ENCODE data around the gene DDX19B. TPM values are rescaled to one million over a fixed set of nuclear protein-coding genes. Genes with fewer than 3 reads are reported as not detected.

The DDX19B gene
- total RNA-seq, 1 donor from 2014 or later: 25.7 TPM

DNA sequence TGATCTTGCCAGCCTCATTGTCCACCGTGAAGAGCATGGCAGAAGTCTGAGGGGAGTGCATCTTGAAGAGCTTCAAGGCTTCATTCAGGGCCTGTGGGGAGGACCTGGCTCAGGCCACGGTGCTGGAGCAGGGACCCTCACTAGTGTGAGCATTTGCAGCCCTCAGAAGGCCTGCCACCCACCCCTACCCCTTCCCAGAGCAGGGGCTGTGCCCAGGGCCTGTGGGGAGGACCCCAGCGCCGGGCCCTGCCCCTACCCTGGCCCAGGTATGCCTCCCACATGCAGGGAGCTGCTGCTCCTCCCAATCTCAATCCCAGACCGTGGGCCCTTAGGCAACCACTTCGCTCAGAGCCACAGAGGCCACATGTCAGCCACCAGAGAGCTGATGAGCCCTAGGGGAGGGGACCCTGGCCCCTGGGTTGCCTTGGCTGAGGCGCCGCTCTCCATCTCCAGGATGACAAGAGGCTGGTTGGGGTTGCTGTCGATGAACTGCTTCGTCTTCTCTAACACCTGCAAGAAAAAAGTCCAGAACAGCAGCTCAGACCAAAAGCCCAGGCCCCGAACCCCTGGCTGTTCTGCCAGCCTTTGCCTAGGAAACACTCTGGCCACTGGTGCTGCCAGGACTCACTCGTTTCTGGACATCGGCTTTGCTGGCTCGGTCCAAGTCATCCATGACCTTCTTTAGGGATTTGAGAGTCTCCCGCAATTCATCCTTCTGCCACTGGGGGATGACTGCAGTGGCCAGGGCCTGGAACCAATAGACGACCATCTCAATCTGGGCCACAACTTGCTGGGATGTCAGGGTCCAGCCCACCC is 45.5 kb upstream of the DDX19B start:
- H3K9ac ChIP-seq (ENCODE audit: low read length): no peak overlapping the region
- DNase-seq (ENCODE audit: low read depth): peak; percentile 21
- peak; percentile 59 for TF ChIP-seq CTCF (IDR thresholded peaks at IDR 0.05; ENCODE audit: insufficient read depth, low read depth, low read length)
- no peak for TF ChIP-seq EZH2 (IDR thresholded peaks at IDR 0.05; ENCODE audit: insufficient read depth, low read length)
- Mint-ChIP-seq H3K4me3 (ENCODE audit: unreplicated experiment) (no peak overlapping the region), H3K9me3 (ENCODE audit: unreplicated experiment) (no peaks in the 10 kb centered on the region), H3K27ac (ENCODE audit: unreplicated experiment) (peak overlapping the region; percentile 72), H3K4me1 (ENCODE audit: low read depth, unreplicated experiment) (peaks cover 7% of the 10 kb centered on the region), H3K27me3 (ENCODE audit: low read depth, unreplicated experiment) (no peaks in the 10 kb centered on the region), H3K36me3 (ENCODE audit: low read depth, unreplicated experiment) (peaks cover 21% of the 10 kb centered on the region)
- no peaks in the 10 kb centered on the region for H3K27me3 ChIP-seq (ENCODE audit: insufficient read depth, low read length)
- H2AFZ ChIP-seq (ENCODE audit: low read depth, low read length): no peak overlapping the region
- H4K20me1 ChIP-seq (ENCODE audit: insufficient read depth, low read length): peaks cover 59% of the 10 kb centered on the region
- H3K9me3 ChIP-seq (ENCODE audit: insufficient read depth, low read depth, low read length): no peaks in the 10 kb centered on the region
- H3K4me2 ChIP-seq (ENCODE audit: low read length): no peak overlapping the region
- FAIRE-seq: no peak
- H3K4me1 ChIP-seq (ENCODE audit: insufficient read depth, low read length): peaks cover 20% of the 10 kb centered on the region
- no peak overlapping the region for H3K27ac ChIP-seq (ENCODE audit: low read depth, low read length)
- H3K79me2 ChIP-seq (ENCODE audit: insufficient read depth, low read length): peaks cover 29% of the 10 kb centered on the region
- no peak overlapping the region for H3K4me3 ChIP-seq (ENCODE audit: insufficient read depth, low read depth, low read length)
- peaks cover 32% of the 10 kb centered on the region for H3K36me3 ChIP-seq (ENCODE audit: insufficient read depth, low read length)

- Mint-ChIP-seq H3K27ac (ENCODE audit: unreplicated experiment) (peak overlapping the region; percentile 72), H3K36me3 (ENCODE audit: low read depth, unreplicated experiment) (peaks cover 27% of the 10 kb centered on the region), H3K27me3 (ENCODE audit: low read depth, unreplicated experiment) (no peaks in the 10 kb centered on the region), H3K9me3 (ENCODE audit: unreplicated experiment) (no peaks in the 10 kb centered on the region), H3K4me3 (ENCODE audit: unreplicated experiment) (no peak overlapping the region), H3K4me1 (ENCODE audit: low read depth, unreplicated experiment) (peaks cover 5% of the 10 kb centered on the region)
- Histone ChIP-seq H3K27me3 (ENCODE audit: insufficient read depth, low read length) (no peaks in the 10 kb centered on the region), H3K79me2 (ENCODE audit: insufficient read depth, low read length) (peaks cover 22% of the 10 kb centered on the region), H3K27ac (ENCODE audit: low read depth, low read length) (no peak overlapping the region), H3K36me3 (ENCODE audit: insufficient read depth, low read length) (peaks cover 39% of the 10 kb centered on the region), H3K4me1 (ENCODE audit: insufficient read depth, low read length) (peaks cover 19% of the 10 kb centered on the region), H3K4me2 (ENCODE audit: low read length) (no peak overlapping the region), H3K4me3 (ENCODE audit: insufficient read depth, low read depth, low read length) (no peak overlapping the region), H4K20me1 (ENCODE audit: insufficient read depth, low read length) (peaks cover 58% of the 10 kb centered on the region), H3K9me3 (ENCODE audit: insufficient read depth, low read depth, low read length) (no peaks in the 10 kb centered on the region), H3K9ac (ENCODE audit: low read length) (no peak overlapping the region), H2AFZ (ENCODE audit: low read depth, low read length) (no peak overlapping the region)
- no peak for FAIRE-seq
- TF ChIP-seq CTCF (IDR thresholded peaks at IDR 0.05; ENCODE audit: insufficient read depth, low read depth, low read length) (no peak), EZH2 (IDR thresholded peaks at IDR 0.05; ENCODE audit: insufficient read depth, low read length) (no peak)
- DNase-seq (ENCODE audit: low read depth): no peak
Observed at GRCh38 chr16:70254180-70254964, 44.6 kb upstream of the DDX19B start.

Data from astrocyte (in vitro differentiated cells and primary cell).